Measurements from ENCODE around the gene CDH12. TPM values are rescaled to one million over a fixed set of nuclear protein-coding genes. Genes with fewer than 3 reads are reported as not detected.

The CDH12 gene
- total and polyA plus RNA-seq, 7 donors: 0.04 TPM; not detected in 6

DNA sequence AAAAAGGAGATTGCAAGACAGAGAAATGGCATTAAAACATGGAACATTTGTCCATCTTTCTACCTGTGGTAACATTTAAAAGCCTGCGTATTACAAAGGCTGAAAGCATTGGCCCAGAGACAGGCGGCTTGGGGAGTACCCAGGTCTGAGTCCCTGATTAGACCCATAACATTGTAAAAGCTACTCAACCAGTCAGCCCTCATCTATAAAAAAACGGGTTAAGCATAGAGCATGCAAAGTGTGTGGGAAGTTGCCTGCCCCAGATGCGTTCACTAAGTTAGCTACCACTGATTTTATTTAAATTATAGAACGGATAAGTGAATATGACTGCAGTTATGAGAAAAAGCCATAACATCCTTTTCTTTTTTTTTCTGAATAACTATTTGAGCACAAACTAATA, 276.1 kb downstream of the CDH12 start:
- no peak overlapping the region for H3K27ac ChIP-seq
- no peaks in the 10 kb centered on the region for H3K36me3 ChIP-seq
- intact Hi-C loops (cut with DNase I): no loop called here
- no peak for DNase-seq
- WGBS, 2 donors: 65 to 74% methylated on average over 5 of the region's 5 CpGs
- no peaks in the 10 kb centered on the region for H3K27me3 ChIP-seq
- H3K4me3 ChIP-seq: no peak overlapping the region
- H3K9me3 ChIP-seq: no peaks in the 10 kb centered on the region
- no peaks in the 10 kb centered on the region for H3K4me1 ChIP-seq
- TF ChIP-seq EP300 (IDR thresholded peaks at IDR 0.05): no peak
- TF ChIP-seq POLR2A (IDR thresholded peaks at IDR 0.05): no peak
- TF ChIP-seq, protein P1, sequence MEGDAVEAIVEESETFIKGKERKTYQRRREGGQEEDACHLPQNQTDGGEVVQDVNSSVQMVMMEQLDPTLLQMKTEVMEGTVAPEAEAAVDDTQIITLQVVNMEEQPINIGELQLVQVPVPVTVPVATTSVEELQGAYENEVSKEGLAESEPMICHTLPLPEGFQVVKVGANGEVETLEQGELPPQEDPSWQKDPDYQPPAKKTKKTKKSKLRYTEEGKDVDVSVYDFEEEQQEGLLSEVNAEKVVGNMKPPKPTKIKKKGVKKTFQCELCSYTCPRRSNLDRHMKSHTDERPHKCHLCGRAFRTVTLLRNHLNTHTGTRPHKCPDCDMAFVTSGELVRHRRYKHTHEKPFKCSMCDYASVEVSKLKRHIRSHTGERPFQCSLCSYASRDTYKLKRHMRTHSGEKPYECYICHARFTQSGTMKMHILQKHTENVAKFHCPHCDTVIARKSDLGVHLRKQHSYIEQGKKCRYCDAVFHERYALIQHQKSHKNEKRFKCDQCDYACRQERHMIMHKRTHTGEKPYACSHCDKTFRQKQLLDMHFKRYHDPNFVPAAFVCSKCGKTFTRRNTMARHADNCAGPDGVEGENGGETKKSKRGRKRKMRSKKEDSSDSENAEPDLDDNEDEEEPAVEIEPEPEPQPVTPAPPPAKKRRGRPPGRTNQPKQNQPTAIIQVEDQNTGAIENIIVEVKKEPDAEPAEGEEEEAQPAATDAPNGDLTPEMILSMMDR (IDR thresholded peaks at IDR 0.05): no peak
- no peak for TF ChIP-seq POLR2AphosphoS5 (IDR thresholded peaks at IDR 0.05)

DNA sequence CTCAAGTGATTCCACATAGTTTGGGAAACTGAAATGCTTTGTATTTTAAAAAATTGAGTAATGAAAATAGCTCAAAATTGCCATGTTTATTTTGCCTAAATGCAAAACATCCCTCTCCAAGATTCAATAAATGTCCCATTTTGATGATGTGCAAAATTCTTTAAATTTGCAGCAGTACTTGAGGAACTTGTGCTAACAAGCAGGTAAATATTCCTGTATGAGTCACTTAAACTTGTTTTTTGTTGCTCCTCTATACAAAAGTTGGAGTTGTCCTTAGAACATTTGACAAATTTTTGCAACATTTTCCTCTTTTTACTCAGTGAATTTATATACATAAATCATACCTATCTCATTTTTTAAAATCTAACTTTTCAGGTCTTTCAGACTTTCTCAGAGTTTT, 280.2 kb downstream of the CDH12 start:
- no peaks in the 10 kb centered on the region for H3K4me1 ChIP-seq
- no peak for DNase-seq
- H3K27me3 ChIP-seq: no peaks in the 10 kb centered on the region
- no peak overlapping the region for H3K27ac ChIP-seq
- no peaks in the 10 kb centered on the region for H3K36me3 ChIP-seq
- no peaks in the 10 kb centered on the region for H3K9me3 ChIP-seq
- TF ChIP-seq, protein P1 (IDR thresholded peaks at IDR 0.05): no peak
- TF ChIP-seq POLR2A (IDR thresholded peaks at IDR 0.05) (no peak), POLR2AphosphoS5 (IDR thresholded peaks at IDR 0.05) (no peak), EP300 (IDR thresholded peaks at IDR 0.05) (no peak)
- no peak overlapping the region for H3K4me3 ChIP-seq
- intact Hi-C loops (cut with DNase I): no loop called here

DNA sequence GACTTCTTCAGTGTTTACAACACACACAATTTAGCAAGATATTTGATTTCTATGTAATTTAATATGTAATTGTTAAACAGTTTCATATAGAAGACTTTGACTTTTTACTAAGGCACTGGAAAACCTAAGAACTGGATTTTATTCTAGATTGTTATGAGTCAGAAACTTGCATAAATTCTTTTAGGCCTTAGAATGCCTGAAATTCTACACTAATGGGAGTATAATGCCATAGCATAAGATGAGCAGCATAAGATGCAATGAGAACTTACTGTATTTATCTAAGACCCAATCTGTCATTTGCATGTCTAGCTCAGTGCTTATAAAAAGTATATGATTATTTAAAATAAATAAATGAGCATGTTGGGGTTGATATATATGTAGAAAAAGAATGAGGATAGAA, 285.2 kb downstream of the CDH12 start:
- no peak for DNase-seq
- Histone ChIP-seq H3K36me3 (no peaks in the 10 kb centered on the region), H3K4me1 (no peaks in the 10 kb centered on the region), H3K9me3 (no peaks in the 10 kb centered on the region), H3K27ac (no peak overlapping the region), H3K4me3 (no peak overlapping the region), H3K27me3 (no peaks in the 10 kb centered on the region)
- intact Hi-C loops (cut with DNase I): no loop called here
- TF ChIP-seq, protein P1 (IDR thresholded peaks at IDR 0.05): no peak
- TF ChIP-seq EP300 (IDR thresholded peaks at IDR 0.05) (no peak), POLR2AphosphoS5 (IDR thresholded peaks at IDR 0.05) (no peak), POLR2A (IDR thresholded peaks at IDR 0.05) (no peak)

DNA sequence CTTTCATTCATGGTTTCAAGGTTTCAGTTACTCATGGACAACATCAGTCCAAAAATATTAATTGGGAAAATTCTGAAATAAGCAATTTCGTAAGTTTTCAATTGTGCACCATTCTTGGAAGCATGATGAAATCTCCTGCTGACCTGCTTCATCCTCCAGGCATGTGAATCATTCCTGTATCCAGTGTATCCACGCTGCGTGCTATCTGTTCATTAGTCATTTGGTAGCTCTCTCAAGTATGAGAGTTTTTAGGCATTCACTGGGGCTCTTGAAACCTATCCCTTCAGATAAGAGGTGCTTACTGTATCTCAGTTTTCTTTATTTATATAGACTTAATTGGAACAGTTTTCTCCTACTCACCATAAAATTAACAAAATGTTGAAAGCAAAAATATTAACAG, 293.0 kb downstream of the CDH12 start:
- intact Hi-C loops (cut with DNase I): no loop called here
- no peak overlapping the region for H3K27ac ChIP-seq

DNA sequence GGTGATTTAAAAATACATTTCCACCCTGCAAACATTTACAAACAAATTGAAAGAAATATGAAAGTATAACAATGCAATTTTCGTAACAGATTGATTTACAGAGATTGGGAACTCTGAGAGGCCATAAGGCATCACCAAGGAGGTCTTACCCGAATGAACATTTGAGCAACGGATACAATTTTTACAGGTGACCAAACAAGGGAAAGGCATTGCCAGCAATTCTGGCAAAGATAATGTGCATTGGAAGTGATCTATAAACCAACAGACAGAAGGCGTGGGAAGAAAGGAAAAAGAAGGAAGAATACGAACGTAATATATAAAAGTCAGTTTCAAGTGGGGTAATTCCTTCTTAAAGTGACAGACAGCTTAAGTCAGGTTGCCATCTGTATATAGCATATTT, 295.9 kb downstream of the CDH12 start:
- intact Hi-C loops (cut with DNase I): no loop called here
- WGBS, 2 donors: 51 to 82% methylated on average over 6 of the region's 6 CpGs
- no peaks in the 10 kb centered on the region for H3K27me3 ChIP-seq
- TF ChIP-seq, protein P1 (IDR thresholded peaks at IDR 0.05): no peak
- no peak for TF ChIP-seq POLR2A (IDR thresholded peaks at IDR 0.05)
- no peak for TF ChIP-seq EP300 (IDR thresholded peaks at IDR 0.05)
- TF ChIP-seq POLR2AphosphoS5 (IDR thresholded peaks at IDR 0.05): no peak
- no peaks in the 10 kb centered on the region for H3K9me3 ChIP-seq
- no peak overlapping the region for H3K4me3 ChIP-seq
- no peaks in the 10 kb centered on the region for H3K4me1 ChIP-seq
- H3K36me3 ChIP-seq: no peaks in the 10 kb centered on the region
- no peak overlapping the region for H3K27ac ChIP-seq
- DNase-seq: no peak

More for the DNA sequence above, 293.0 kb downstream of the CDH12 start:
- Histone ChIP-seq H3K9me3 (no peaks in the 10 kb centered on the region), H3K4me3 (no peak overlapping the region), H3K36me3 (no peaks in the 10 kb centered on the region), H3K4me1 (no peaks in the 10 kb centered on the region), H3K27me3 (no peaks in the 10 kb centered on the region)
- WGBS, 2 donors: 68 to 84% methylated on average over 3 of the region's 3 CpGs
- no peak for DNase-seq
- no peak for TF ChIP-seq EP300 (IDR thresholded peaks at IDR 0.05)
- TF ChIP-seq, protein P1 (IDR thresholded peaks at IDR 0.05): no peak
- TF ChIP-seq POLR2A (IDR thresholded peaks at IDR 0.05): no peak
- TF ChIP-seq POLR2AphosphoS5 (IDR thresholded peaks at IDR 0.05): no peak
